GM12878 (cell line): ENCODE results near the gene RNF126.

ENCODE experiments used
- CTCF ChIP-seq, 3 experiments: IDR thresholded peaks in 2 of 3; conservative IDR thresholded peaks in 1 of 3; 2 replicates each; pipeline ENCODE4 v1.5.1; 2011; ENCODE audit warnings: low read depth in 3 of 3, low read length in 3 of 3, mild to moderate bottlenecking in 3 of 3, control low read depth in 2 of 3, moderate library complexity in 2 of 3, inconsistent platforms in 1 of 3, mixed read lengths in 1 of 3; ENCODE audit not compliant: control insufficient read depth in 2 of 3, insufficient read depth in 1 of 3; ENCODE audit errors: extremely low read depth in 1 of 3
- ESRRA ChIP-seq: IDR thresholded peaks from 2 replicates; pipeline ENCODE4 v1.6.1; 2012; ENCODE audit warnings: mild to moderate bottlenecking, low read length, improper control_type of control experiment
- ETV6 ChIP-seq, 2 experiments: fragments of 450-650 bp in 1 of 2; IDR thresholded peaks in 1 of 2; conservative IDR thresholded peaks in 1 of 2; 2 replicates each; pipeline ENCODE4 v1.6.1; 2014; ENCODE audit warnings: antibody characterized with exemption in 1 of 2, borderline replicate concordance in 1 of 2, low read depth in 1 of 2, mild to moderate bottlenecking in 1 of 2, moderate library complexity in 1 of 2
- EZH2 ChIP-seq: IDR thresholded peaks from 2 replicates; pipeline ENCODE4 v1.6.1; 2012; ENCODE audit warnings: low read depth, mild to moderate bottlenecking, control low read depth, inconsistent platforms, low read length, borderline replicate concordance; ENCODE audit not compliant: control insufficient read depth
- IRF3 ChIP-seq: fragments of 450-650 bp; IDR thresholded peaks from 2 replicates; pipeline ENCODE4 v1.6.1; 2014; ENCODE audit warnings: mild to moderate bottlenecking
- MTA3 ChIP-seq: IDR thresholded peaks from 2 replicates; pipeline ENCODE4 v1.6.1; 2012; ENCODE audit warnings: low read length, inconsistent platforms, borderline replicate concordance
- NFIC ChIP-seq: IDR thresholded peaks from 2 replicates; pipeline ENCODE4 v1.6.1; 2012; ENCODE audit warnings: low read depth, mild to moderate bottlenecking, inconsistent platforms, low read length, moderate library complexity
- POLR2A ChIP-seq: IDR thresholded peaks from 2 replicates; pipeline ENCODE4 v1.6.1; 2011; ENCODE audit warnings: low read depth, mild to moderate bottlenecking, low read length
- SMAD1 ChIP-seq: fragments of 450-650 bp; IDR thresholded peaks from 2 replicates; pipeline ENCODE4 v1.6.1; 2018; ENCODE audit warnings: mild to moderate bottlenecking, low read depth; ENCODE audit not compliant: partially characterized antibody
- SP1 ChIP-seq: IDR thresholded peaks from one replicate; pipeline ENCODE4 v1.6.1; 2011; ENCODE audit warnings: low read depth, low read length
- TAF1 ChIP-seq: IDR thresholded peaks from 2 replicates; pipeline ENCODE4 v1.6.1; 2011; ENCODE audit warnings: mild to moderate bottlenecking, low read depth, low read length, borderline replicate concordance

GRCh38 chr19:711254-711653, 48.2 kb upstream of the RNF126 start:
- TF ChIP-seq SP1 = no peak
- no peak for TF ChIP-seq ESRRA
- no peak for TF ChIP-seq NFIC
- no peak for TF ChIP-seq IRF3
- TF ChIP-seq POLR2A = no peak
- no peak for TF ChIP-seq ETV6 (conservative IDR thresholded peaks at IDR 0.05 in 1 of 2, IDR thresholded peaks at IDR 0.05 in 1 of 2; ENCODE audit: borderline replicate concordance in 1 of 2, low read depth in 1 of 2)
- TF ChIP-seq EZH2 = no peak
- TF ChIP-seq SMAD1 = no peak
- no peak for TF ChIP-seq MTA3
- no peak for TF ChIP-seq TAF1
- TF ChIP-seq CTCF (IDR thresholded peaks at IDR 0.05 in 2 of 3, conservative IDR thresholded peaks at IDR 0.05 in 1 of 3; ENCODE audit: control insufficient read depth in 2 of 3, extremely low read depth in 1 of 3, insufficient read depth in 1 of 3, low read depth in 3 of 3, low read length in 3 of 3) = no peak
